Mesothelial cell of epicardium (in vitro differentiated cells): ENCODE results near the gene GSTM2. TPM values are rescaled to one million over a fixed set of nuclear protein-coding genes. Genes with fewer than 3 reads are reported as not detected.

Experiments used
- DNase-seq, 2 experiments: peaks; one replicate each; pipeline ENCODE4 v3.0.0; 2021; ENCODE audit warnings: low spot score in 2 of 2; ENCODE audit not compliant: unreplicated experiment in 2 of 2
- H3K27ac Mint-ChIP-seq: 2 replicates; pipeline ENCODE4 v1.8.0; 2021; ENCODE audit warnings: mixed read lengths
- H3K27me3 Mint-ChIP-seq: 2 replicates; pipeline ENCODE4 v1.8.0; 2021; ENCODE audit warnings: low read depth, mixed read lengths
- H3K36me3 Mint-ChIP-seq: 2 replicates; pipeline ENCODE4 v1.8.0; 2021; ENCODE audit warnings: mixed read lengths
- H3K4me1 Mint-ChIP-seq: 2 replicates; pipeline ENCODE4 v1.8.0; 2021; ENCODE audit warnings: mixed read lengths
- H3K4me3 Mint-ChIP-seq: 2 replicates; pipeline ENCODE4 v1.8.0; 2021; ENCODE audit warnings: mild to moderate bottlenecking, moderate library complexity, mixed read lengths
- H3K9me3 Mint-ChIP-seq: 2 replicates; pipeline ENCODE4 v1.8.0; 2021; ENCODE audit warnings: mixed read lengths
- total RNA-seq: library from RNA; stranded (reverse); gene quantifications from 3 replicates; pipeline ENCODE4 v1.2.1, GENCODE V29; 2021
- TF ChIP-seq, protein P1 (sequence below): fragments of 200-600 bp; sonication (generic); IDR thresholded peaks from one replicate; pipeline ENCODE4 v1.5.0; 2021; ENCODE audit warnings: antibody characterized with exemption; ENCODE audit not compliant: unreplicated experiment

The GSTM2 gene
- total RNA-seq, 1 donor from 2014 or later: 177 TPM

GRCh38 chr1:109650609-109651008 lies 17.2 kb upstream of the GSTM2 start:
- TF ChIP-seq, protein P1, sequence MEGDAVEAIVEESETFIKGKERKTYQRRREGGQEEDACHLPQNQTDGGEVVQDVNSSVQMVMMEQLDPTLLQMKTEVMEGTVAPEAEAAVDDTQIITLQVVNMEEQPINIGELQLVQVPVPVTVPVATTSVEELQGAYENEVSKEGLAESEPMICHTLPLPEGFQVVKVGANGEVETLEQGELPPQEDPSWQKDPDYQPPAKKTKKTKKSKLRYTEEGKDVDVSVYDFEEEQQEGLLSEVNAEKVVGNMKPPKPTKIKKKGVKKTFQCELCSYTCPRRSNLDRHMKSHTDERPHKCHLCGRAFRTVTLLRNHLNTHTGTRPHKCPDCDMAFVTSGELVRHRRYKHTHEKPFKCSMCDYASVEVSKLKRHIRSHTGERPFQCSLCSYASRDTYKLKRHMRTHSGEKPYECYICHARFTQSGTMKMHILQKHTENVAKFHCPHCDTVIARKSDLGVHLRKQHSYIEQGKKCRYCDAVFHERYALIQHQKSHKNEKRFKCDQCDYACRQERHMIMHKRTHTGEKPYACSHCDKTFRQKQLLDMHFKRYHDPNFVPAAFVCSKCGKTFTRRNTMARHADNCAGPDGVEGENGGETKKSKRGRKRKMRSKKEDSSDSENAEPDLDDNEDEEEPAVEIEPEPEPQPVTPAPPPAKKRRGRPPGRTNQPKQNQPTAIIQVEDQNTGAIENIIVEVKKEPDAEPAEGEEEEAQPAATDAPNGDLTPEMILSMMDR: no peak
- DNase-seq: no peak
- H3K4me1 Mint-ChIP-seq: peaks cover 18% of the 10 kb centered on the region
- H3K27me3 Mint-ChIP-seq: peaks cover 34% of the 10 kb centered on the region
- no peak overlapping the region for H3K4me3 Mint-ChIP-seq
- peaks cover 1% of the 10 kb centered on the region for H3K36me3 Mint-ChIP-seq
- H3K9me3 Mint-ChIP-seq: peaks cover 10% of the 10 kb centered on the region
- no peak overlapping the region for H3K27ac Mint-ChIP-seq

DNA sequence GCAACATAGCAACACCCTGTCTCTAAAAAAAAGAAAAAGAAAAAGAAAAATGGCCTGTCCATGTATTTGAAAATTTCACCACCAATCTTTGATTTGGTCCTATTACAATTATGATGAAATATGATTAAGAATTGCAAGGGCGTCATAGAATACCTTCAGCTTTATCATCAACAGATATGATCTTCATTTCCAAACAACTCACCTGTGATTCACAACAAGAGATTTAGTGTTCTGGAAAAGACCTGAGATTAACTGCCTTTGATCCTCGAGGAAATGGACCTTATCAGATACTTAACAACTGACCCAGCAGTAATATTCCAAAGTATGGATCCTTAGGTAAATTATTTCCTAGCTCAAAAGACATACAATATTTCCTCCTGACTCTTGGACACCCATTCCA lies 15.5 kb upstream of the GSTM2 start:
- Mint-ChIP-seq H3K27me3 (peaks cover 34% of the 10 kb centered on the region), H3K36me3 (no peaks in the 10 kb centered on the region), H3K4me1 (peaks cover 25% of the 10 kb centered on the region), H3K27ac (no peak overlapping the region), H3K9me3 (peaks cover 3% of the 10 kb centered on the region), H3K4me3 (no peak overlapping the region)
- DNase-seq: no peak
- TF ChIP-seq, protein P1: no peak

DNA sequence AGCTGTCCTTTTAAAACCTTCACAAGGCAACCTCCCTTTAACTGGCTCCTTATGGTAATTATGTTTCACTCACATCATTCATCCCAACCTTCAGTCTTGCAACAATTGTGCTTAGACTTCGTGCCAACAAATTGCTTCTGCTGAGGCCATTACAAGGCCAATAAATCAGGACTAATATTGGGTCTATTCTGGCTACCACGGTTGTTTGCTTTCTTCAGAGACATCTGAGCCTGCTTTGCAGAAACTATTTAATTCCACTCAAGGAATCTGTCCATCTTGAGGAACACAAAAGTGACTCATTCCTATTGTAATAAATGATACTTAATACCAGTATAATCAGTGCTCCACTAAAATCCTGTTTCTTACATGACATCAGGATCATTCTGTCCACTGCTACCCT lies 14.6 kb upstream of the GSTM2 start:
- TF ChIP-seq, protein P1: no peak
- Mint-ChIP-seq H3K36me3 (no peaks in the 10 kb centered on the region), H3K9me3 (peaks cover under 1% of the 10 kb centered on the region), H3K4me3 (no peak overlapping the region), H3K27me3 (peaks cover 34% of the 10 kb centered on the region), H3K4me1 (peaks cover 26% of the 10 kb centered on the region), H3K27ac (no peak overlapping the region)
- no peak for DNase-seq

DNA sequence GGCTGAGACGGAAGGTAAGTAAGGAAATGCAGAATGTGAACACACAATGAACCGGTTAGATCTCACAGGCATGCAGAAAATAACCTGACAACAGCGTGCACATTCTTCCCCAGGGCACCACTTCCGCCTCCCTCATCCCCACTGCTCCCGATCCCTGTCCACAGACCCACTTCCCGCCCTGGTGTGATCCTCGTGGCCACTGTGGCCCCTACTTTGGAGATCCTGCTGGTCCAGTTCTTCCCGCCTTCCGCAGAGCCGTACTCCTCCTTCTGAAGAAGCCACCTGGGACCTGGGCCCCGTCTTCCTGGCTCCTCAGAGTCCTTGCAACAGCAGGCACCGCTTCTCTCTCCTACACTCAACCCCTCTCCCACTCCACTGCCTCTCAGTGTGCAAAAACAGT lies 13.3 kb upstream of the GSTM2 start:
- H3K4me3 Mint-ChIP-seq: no peak overlapping the region
- no peaks in the 10 kb centered on the region for H3K9me3 Mint-ChIP-seq
- H3K27ac Mint-ChIP-seq: no peak overlapping the region
- DNase-seq: no peak
- H3K4me1 Mint-ChIP-seq: peaks cover 37% of the 10 kb centered on the region
- TF ChIP-seq, protein P1: no peak
- H3K27me3 Mint-ChIP-seq: peaks cover 34% of the 10 kb centered on the region
- H3K36me3 Mint-ChIP-seq: no peaks in the 10 kb centered on the region

DNA sequence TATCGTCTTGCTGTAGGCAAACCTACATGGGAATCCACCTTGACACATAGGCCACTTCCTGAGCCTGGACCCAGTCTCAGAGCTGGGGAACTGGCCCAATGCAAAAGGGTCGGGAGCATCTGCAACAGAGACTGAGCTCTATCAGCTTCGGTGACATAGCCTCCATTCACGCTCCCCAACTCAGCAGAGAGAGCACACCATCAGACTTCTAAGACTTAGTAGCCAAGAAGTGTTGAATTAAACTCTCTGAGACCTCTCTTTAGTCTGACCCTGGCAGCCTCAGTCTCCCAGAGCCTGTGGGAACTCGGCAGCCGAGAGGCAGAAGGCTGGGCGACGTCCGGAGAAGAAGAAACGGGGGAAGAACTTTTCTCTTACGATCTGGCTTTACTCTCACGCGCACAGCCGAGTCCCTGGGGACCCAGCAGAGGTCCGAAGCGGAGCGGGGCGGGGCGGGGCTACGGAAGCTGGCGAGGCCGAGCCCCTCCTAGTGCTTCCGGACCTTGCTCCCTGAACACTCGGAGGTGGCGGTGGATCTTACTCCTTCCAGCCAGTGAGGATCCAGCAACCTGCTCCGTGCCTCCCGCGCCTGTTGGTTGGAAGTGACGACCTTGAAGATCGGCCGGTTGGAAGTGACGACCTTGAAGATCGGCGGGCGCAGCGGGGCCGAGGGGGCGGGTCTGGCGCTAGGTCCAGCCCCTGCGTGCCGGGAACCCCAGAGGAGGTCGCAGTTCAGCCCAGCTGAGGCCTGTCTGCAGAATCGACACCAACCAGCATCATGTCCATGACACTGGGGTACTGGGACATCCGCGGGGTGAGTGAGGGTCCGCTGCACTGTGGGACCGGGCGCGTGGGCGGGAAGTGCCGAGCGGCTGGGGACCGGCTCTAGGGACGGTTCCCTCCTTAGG lies 12.0 kb upstream of the GSTM2 start, which contains the start of gene GSTM4:
Gene GSTM4 (plus strand): TSS at position 485 of the 905 bp plus-strand sequence. CDS start 291 bp downstream, at position 776.
- DNase-seq: peak; percentile 50 to 77
- Mint-ChIP-seq H3K36me3 (no peaks in the 10 kb centered on the region), H3K4me3 (peak within 1 kb of the TSS; percentile 92), H3K9me3 (no peaks in the 10 kb centered on the region), H3K4me1 (peaks cover 37% of the 10 kb centered on the region), H3K27me3 (peaks cover 29% of the 10 kb centered on the region), H3K27ac (peak within 1 kb of the TSS; percentile 91)
- TF ChIP-seq, protein P1: no peak
